SKM-1 treated with dmso at 0.1 percent for 144 hours (cell line): ENCODE results near the gene CFH.
A peak's percentile ranks its signal among the peaks of the same experiment; 100 is the strongest.
"Not testable (repeated sequence)": the region's sequence is repeated elsewhere in the genome, so short reads cannot be mapped to it uniquely, and the experiment has no call there.

ENCODE experiments used
- DNase-seq: peaks from one replicate; lab custom pipeline; 2025; ENCODE audit not compliant: unreplicated experiment; lab: John Stamatoyannopoulos, UW

CFH gene

DNA sequence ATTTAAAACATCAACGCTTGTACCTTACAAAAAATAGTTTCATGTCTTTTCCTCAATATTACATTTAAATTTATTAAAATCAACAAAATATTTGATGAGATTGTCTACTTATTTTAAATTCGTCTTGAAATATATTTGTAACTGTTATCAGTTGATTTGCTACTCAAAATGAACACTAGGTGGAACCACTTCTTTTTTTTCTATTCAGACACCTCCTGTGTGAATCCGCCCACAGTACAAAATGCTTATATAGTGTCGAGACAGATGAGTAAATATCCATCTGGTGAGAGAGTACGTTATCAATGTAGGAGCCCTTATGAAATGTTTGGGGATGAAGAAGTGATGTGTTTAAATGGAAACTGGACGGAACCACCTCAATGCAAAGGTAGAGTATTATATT, 91.4 kb downstream of the CFH start:
- DNase-seq: peak; percentile 51

DNA sequence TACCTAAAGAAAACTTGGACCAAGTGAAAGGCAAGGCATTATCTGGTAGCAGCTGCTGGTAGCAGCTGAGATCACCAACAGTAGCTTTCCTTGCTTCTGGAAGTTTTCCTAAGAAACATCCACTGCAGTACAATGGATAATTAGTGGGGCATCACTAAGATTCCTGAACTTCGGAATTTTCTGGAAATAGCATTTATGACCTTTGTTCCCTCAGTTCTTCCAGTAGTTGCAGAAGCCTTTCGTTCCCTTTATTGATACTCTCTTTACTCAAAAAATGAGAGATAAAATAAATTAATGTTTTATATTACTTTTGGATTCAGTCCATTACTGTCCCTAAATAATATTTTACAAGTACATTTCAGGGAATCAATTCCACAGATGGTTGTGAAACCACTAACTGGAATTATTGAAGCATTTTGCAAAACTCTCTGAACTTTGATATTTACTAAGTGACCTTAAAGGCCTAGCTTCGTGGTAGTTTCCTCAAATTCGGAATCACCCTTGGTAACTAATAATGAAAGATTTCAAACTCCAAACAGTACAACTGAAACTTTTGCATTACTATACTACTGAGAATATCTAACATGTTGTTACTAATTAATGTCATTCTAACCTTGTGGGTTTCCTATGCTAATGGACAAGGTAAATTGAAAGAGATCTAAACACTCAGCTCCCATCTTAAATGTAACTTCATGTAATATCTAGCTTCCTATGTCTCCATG, 113.3 kb downstream of the CFH start:
- not testable (repeated sequence) for DNase-seq

DNA sequence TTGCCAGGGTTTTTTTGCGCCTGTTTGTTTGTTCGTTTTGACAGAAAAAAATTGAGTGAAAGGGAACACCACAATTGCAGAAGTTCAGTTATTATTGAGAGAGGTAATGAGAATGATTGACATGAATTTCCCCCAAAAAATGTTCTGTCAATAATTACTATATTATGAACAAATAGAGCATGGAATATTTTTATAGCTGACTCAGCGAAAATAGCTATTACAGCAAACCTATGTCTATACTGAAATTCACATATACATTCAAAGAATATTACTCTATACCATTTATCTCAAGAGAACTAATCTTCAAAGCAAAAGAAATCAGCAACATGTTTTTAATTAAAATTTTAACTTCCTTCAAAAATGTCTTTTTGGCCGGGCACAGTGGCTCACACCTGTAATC, 118.0 kb downstream of the CFH start:
- DNase-seq: not testable (repeated sequence)

DNA sequence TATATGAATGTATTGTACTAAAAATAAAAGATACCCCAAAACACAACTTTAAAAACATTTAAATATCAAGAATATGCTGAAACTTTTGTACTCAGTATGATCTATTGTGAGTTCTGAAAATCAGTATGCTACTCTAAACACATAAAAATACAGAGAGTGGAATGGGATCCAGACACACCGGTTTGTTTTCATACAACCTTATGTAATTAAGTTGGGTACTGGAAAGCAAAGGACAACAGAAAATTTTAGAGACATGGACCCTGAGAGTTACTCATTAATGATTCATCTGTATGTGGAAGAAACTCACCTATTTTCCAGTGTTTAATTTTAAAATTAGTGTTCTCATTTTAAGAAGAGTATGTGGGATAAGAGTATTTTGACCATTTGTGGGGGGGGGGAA, 121.9 kb downstream of the CFH start:
- DNase-seq: no peak

DNA sequence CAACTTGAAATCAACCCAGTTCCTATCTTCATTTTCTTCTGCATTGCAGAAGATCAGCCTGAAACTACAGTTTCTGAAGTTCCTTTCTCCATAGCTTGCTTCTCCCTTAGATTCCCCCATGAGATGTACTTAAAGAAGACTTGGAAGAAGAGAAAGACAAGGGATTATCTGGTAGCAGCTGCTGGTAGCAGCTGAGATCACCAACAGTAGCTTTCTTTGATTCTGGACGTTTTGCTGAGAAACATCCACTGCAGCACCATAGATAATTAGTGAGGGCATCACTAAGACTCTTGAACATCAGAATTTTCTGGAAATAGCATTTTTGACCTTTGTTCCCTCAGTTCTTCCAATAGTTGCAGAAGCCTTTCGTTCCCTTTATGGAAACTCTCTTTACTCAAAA, 122.3 kb downstream of the CFH start:
- DNase-seq: no peak

DNA sequence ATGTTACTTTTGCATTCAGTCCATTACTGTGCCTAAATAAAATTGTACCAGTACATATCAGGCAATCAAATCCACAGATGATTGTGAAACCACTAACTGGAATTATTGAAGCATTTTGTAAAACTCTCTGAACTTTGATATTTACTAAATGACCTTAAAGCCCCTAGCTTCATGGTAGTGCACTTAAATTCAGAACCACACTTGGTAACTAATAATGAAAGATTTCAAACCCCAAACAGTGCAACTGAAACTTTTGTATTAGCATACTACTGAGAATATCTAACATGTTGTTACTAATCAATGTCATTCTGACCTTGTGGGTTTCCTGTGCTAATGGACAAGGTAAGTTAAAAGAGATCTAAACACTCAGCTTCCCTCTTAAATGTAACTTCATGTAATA, 122.8 kb downstream of the CFH start, which contains the start of gene CFHR3:
TSS of gene CFHR3 (plus strand) at position 238 of the 400 bp plus-strand sequence. CDS start at position 285, 47 bp downstream.
- DNase-seq: no peak

DNA sequence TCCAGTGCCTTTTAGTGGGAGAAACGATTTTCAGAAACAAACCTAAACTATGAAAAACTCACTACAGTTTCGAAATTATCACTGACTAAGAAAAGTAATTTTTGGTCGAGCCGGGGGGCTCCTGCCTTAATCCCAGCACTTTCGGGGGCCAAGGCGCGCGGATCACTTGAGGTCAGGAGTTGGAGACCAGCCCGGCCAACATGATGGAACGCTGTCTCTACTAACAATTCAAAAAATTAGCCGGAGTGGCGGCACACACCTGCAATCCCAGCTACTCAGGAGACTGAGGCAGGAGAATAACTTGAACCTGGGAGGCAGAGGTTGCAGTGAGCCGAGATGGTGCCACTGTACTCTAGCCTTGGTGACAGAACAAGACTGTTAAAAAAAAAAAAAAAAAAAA, 125.8 kb downstream of the CFH start:
- no peak for DNase-seq

DNA sequence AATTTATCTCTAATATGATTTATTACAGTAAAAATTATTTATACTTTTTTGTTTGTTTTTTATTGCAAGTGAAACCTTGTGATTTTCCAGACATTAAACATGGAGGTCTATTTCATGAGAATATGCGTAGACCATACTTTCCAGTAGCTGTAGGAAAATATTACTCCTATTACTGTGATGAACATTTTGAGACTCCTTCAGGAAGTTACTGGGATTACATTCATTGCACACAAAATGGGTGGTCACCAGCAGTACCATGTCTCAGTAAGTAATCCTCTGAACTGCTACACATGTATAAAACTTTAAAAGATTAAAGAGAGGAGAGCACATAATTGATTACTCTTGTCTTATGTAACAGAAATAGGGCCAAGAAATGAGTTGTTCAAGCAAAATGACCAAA, 127.2 kb downstream of the CFH start:
- no peak for DNase-seq

DNA sequence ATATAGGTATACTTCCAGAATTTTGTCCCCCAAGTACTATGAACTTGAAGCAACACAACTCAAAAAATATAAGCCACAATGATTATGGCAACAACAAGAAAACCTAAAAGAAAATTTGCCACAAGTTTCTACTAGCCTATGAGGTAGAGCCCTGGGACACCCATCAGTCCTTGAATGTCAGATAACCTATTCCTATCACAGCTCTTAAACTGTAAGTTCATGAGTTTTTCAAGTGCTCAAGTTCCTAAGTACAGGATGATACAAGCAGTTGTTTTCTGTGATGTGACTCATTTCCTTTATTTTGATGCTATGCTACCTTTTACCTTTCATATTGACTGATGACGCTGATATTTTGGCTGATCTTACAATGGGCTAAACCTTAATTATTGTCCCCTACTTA, 139.4 kb downstream of the CFH start:
- not testable (repeated sequence) for DNase-seq

DNA sequence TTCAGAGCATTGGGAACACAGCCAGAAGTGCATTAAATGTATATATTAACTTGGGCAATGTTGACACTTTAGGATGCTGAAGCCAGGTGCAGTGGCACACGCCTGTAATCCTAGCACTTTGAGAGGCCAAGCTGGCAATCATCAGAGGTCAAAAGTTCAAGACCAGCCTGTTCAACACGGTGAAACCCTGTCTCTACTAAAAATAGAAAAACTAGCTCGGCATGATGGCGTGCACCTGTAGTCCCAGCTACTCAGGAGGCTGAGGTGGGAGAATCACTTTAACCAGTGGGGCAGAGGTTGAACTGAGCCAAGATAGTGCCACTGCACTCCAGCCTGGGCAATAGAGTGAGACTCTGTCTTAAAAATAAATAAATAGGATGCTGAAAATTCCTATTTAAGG, 142.3 kb downstream of the CFH start:
- DNase-seq: not testable (repeated sequence)
